GM18505 (cell line): ENCODE results near the gene SHOX.

ENCODE experiments used
- ATAC-seq: cut with Tn5 transposase; IDR thresholded peaks from one replicate; pipeline ENCODE4 v1.9.1; 2021; ENCODE audit not compliant: unreplicated experiment
- POLR2A ChIP-seq: IDR thresholded peaks from 4 replicates; pipeline ENCODE4 v1.6.1; 2011; ENCODE audit warnings: borderline replicate concordance; ENCODE audit not compliant: insufficient read depth, insufficient read length; ENCODE audit errors: extremely low read depth

Gene SHOX

DNA sequence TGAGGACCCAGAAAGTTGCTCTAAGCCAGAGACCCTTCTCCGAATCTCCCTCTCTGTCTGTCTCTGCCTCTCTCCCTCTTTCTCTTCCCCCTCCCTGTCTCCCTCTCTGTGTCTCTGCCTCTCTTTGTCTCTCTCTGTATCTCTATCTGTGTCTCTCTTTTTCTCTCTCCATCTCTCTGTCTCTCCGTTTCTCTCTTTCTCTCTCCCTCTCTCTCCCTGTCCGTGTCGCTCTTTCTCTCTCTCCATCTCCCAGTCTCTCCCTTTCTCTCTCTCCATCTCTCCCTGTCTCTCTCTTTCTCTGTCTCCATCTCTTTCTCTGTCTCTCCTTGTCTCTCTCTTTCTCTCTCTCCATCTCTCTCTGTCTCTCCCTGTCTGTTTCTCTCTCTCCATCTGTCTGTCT lies 2.6 kb upstream of the SHOX start:
- TF ChIP-seq POLR2A, result no peak
- ATAC-seq, result no peak

- no peak for TF ChIP-seq POLR2A
Observed at GRCh38 chrX:629230-630006, 1.2 kb upstream of the SHOX start.

GRCh38 chrX:630007-630611 lies 482 bp upstream of the SHOX start:
- no peak for TF ChIP-seq POLR2A
- no peak for ATAC-seq

More at GRCh38 chrX:629230-630006, 1.2 kb upstream of the SHOX start:
- no peak for ATAC-seq

DNA sequence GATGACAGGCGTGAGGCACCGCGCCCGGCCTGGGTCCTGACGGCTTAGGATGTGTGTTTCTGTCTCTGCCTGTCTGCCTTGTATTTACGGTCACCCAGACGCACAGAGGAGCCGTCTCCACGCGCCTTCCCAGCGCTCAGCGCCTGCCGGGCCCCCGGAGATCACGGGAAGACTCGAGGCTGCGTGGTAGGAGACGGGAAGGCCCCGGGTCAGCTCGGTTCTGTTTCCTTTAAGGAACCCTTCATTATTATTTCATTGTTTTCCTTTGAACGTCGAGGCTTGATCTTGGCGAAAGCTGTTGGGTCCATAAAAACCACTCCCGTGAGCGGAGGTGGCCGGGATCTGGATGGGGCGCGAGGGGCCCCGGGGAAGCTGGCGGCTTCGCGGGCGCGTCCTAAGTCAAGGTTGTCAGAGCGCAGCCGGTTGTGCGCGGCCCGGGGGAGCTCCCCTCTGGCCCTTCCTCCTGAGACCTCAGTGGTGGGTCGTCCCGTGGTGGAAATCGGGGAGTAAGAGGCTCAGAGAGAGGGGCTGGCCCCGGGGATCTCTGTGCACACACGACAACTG lies 1.3 kb downstream of the SHOX start:
- no peak for ATAC-seq
- TF ChIP-seq POLR2A, result no peak

DNA sequence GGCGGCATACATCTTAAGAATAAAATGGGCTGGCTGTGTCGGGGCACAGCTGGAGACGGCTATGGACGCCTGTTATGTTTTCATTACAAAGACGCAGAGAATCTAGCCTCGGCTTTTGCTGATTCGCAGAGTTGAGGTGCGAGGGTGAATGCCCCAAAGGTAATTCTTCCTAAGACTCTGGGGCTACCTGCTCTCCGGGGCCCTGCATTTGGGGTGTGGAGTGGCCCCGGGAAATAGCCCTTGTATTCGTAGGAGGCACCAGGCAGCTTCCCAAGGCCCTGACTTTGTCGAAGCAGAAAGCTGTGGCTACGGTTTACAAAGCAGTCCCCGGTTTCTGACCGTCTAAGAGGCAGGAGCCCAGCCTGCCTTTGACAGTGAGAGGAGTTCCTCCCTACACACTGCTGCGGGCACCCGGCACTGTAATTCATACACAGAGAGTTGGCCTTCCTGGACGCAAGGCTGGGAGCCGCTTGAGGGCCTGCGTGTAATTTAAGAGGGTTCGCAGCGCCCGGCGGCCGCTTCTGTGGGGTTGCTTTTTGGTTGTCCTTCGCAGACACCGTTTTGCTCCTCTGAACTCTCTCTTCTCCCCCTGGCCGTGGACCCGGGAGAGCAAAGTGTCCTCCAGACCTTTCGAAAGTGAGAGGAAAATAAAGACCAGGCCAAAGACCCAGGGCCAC lies 1.9 kb downstream of the SHOX start:
- ATAC-seq, result no peak
- TF ChIP-seq POLR2A, result no peak

- TF ChIP-seq POLR2A, result no peak
- no peak for ATAC-seq
Observed at GRCh38 chrX:633043-633984, 2.7 kb downstream of the SHOX start.

- no peak for TF ChIP-seq POLR2A
- no peak for ATAC-seq
Observed at GRCh38 chrX:633985-634958, 3.7 kb downstream of the SHOX start.

- no peak for ATAC-seq
- TF ChIP-seq POLR2A, result no peak
Observed at GRCh38 chrX:635428-636090, 5.0 kb downstream of the SHOX start.

GRCh38 chrX:636981-637659 lies 6.5 kb downstream of the SHOX start:
- no peak for ATAC-seq
- no peak for TF ChIP-seq POLR2A

GRCh38 chrX:637660-638481 lies 7.3 kb downstream of the SHOX start:
- TF ChIP-seq POLR2A, result no peak

DNA sequence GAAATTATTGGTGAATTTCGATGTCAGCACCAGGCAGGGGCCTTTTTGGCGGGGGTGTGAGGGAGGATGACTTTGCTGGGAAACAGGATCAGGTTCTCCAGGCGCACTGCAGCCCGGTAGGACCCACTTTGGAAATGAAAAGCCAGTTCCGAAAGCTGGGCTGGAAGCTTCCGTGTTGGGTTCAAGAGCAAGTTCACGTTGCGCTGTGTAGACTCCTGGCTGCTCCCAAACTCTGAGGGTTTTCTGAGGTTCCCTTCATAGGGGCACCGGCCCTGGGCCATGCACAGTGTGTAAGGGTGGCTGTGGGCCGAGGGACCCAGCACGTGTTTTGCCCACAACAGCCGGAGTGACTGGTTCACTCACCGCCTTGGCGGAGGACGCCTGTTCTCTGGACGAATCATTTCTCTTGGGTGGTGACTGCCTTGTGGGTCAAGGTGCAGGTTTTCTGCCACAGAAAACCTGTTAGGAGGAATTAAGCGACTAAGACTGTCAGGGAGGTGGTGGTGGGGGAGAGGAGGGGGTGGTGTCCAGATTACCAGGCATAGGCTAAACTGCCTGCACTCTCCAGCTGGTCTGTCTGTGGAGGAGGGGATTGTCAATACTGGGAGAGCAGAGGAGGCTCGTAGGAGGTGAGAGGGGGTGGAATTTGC lies 8.0 kb downstream of the SHOX start:
- ATAC-seq, result no peak
- TF ChIP-seq POLR2A, result no peak

More at GRCh38 chrX:637660-638481, 7.3 kb downstream of the SHOX start:
- no peak for ATAC-seq
